HepG2 (cell line): ENCODE measurements around the gene NXT2. TPM values are rescaled to one million over a fixed set of nuclear protein-coding genes. Genes with fewer than 3 reads are reported as not detected.

ENCODE experiments used
- ATAC-seq: fragments of 200-7000 bp; cut with Tn5 transposase; 3 replicates; pipeline ENCODE4 v1.9.1; 2020; ENCODE audit warnings: mild to moderate bottlenecking, moderate library complexity
- BruUV-seq: library from RNA; stranded (reverse); fragments of 400-500 nt; replicated peaks from 2 replicates; lab custom pipeline; 2021; lab: Mats Ljungman, UMichigan
- CTCF ChIA-PET: fragments of 300-600 bp; formaldehyde crosslinking; extraction: SDS; loops from one replicate; lab custom pipeline; 2021; ENCODE audit warnings: low total read pairs, inconsistent platforms, low intra/inter-chr PET ratio; lab: Yijun Ruan, JAX
- POLR2A ChIA-PET: fragments of 350-600 bp; sonication (Branson Sonifier 250); formaldehyde crosslinking; loops from one replicate; lab custom pipeline; 2020; ENCODE audit warnings: antibody characterized with exemption, inconsistent platforms; lab: Yijun Ruan, JAX
- DNase-seq: peaks from one replicate; pipeline ENCODE4 v3.0.0-alpha.2; 2015; ENCODE audit warnings: low spot score
- FAIRE-seq: peaks from 3 replicates; lab custom pipeline; 2011; peaks lifted over from hg19 to GRCh38; lab: Jason Lieb, UNC
- H2AFZ ChIP-seq: one replicate; pipeline ENCODE4 v1.6.1; 2011; ENCODE audit warnings: low read length, inconsistent platforms
- H3K27ac ChIP-seq: fragments of 300-600 bp; 3 replicates; pipeline ENCODE4 v1.8.0; 2011; ENCODE audit warnings: mixed run types, mild to moderate bottlenecking, mixed read lengths, low read length, inconsistent platforms; ENCODE audit not compliant: insufficient read depth; ENCODE audit errors: extremely low read length
- H3K27me3 ChIP-seq, 2 experiments: fragments of 200-600 bp in 1 of 2; 2 replicates in 1 of 2; 3 replicates in 1 of 2; pipeline versions ENCODE4 v1.6.0 to v1.8.0; 2011; ENCODE audit warnings: low read length in 2 of 2, mild to moderate bottlenecking in 2 of 2, moderate library complexity in 2 of 2, inconsistent platforms in 1 of 2; ENCODE audit not compliant: insufficient read depth in 2 of 2, control insufficient read depth in 1 of 2
- H3K36me3 ChIP-seq, 2 experiments: fragments of 200-600 bp in 1 of 2; replicated peaks in 1 of 2; 2 replicates in 1 of 2; 3 replicates in 1 of 2; pipeline versions ENCODE4 v1.5.1 to v1.8.0; 2011; ENCODE audit warnings: low read length in 2 of 2, inconsistent platforms in 1 of 2; ENCODE audit not compliant: insufficient read depth in 2 of 2, control insufficient read depth in 1 of 2
- H3K4me1 ChIP-seq: 2 replicates; pipeline ENCODE4 v1.5.1; 2012; ENCODE audit warnings: low read length, inconsistent platforms; ENCODE audit not compliant: insufficient read depth
- H3K4me2 ChIP-seq: 2 replicates; pipeline ENCODE4 v1.6.0; 2011; ENCODE audit warnings: low read depth, low read length, inconsistent platforms
- H3K4me3 ChIP-seq, 3 experiments: fragments of 200-600 bp in 1 of 3; sonication (generic), shearing (Covaris generic) in 1 of 3; replicated peaks in 1 of 3; 2 replicates each; pipeline ENCODE4 v1.5.1; 2011 to 2016; ENCODE audit warnings: low read length in 3 of 3, inconsistent platforms in 2 of 3, low read depth in 2 of 3, mild to moderate bottlenecking in 2 of 3, control low read depth in 1 of 3, mixed read lengths in 1 of 3; ENCODE audit not compliant: insufficient read depth in 1 of 3
- H3K79me2 ChIP-seq: one replicate; pipeline ENCODE4 v1.6.1; 2011; ENCODE audit warnings: low read length, inconsistent platforms; ENCODE audit not compliant: insufficient read depth
- H3K9ac ChIP-seq: 2 replicates; pipeline ENCODE4 v1.6.0; 2011; ENCODE audit warnings: mild to moderate bottlenecking, low read depth, low read length, inconsistent platforms; ENCODE audit not compliant: insufficient read depth
- H3K9me3 ChIP-seq: 2 replicates; pipeline ENCODE4 v1.5.1; 2012; ENCODE audit warnings: mild to moderate bottlenecking, low read length
- H4K20me1 ChIP-seq: 2 replicates; pipeline ENCODE4 v1.6.0; 2011; ENCODE audit warnings: inconsistent platforms, mild to moderate bottlenecking, low read length, moderate library complexity; ENCODE audit not compliant: insufficient read depth
- HDAC6 ChIP-seq: fragments of 200-600 bp; sonication (generic); IDR thresholded peaks from 2 replicates; pipeline ENCODE4 v1.7.0; 2017; ENCODE audit warnings: mild to moderate bottlenecking, antibody characterized with exemption, low read length, low read depth
- HOXA9 ChIP-seq: sonication (generic); formaldehyde crosslinking; IDR thresholded peaks from 2 replicates; pipeline ENCODE4 v1.8.1; 2022; ENCODE audit warnings: missing genetic modification reagents, mild to moderate bottlenecking, moderate library complexity, borderline replicate concordance
- JARID2 ChIP-seq: sonication (generic); formaldehyde crosslinking; IDR thresholded peaks from 2 replicates; pipeline ENCODE4 v1.8.1; 2023; ENCODE audit warnings: missing genetic modification reagents, inconsistent platforms; ENCODE audit not compliant: insufficient replicate concordance
- MATR3 ChIP-seq: sonication (generic); formaldehyde crosslinking; IDR thresholded peaks from 2 replicates; pipeline ENCODE4 v1.4.0; 2020; ENCODE audit warnings: missing genetic modification reagents
- NAIF1 ChIP-seq: sonication (generic); formaldehyde crosslinking; IDR thresholded peaks from 2 replicates; pipeline ENCODE4 v1.5.0; 2020; ENCODE audit warnings: mild to moderate bottlenecking, missing genetic modification reagents, borderline replicate concordance
- NONO ChIP-seq, 2 experiments: fragments of 450-650 bp in 1 of 2; sonication (generic) in 1 of 2; formaldehyde crosslinking in 1 of 2; IDR thresholded peaks in 1 of 2; conservative IDR thresholded peaks in 1 of 2; 2 replicates each; pipeline versions ENCODE4 v1.6.1 to v1.8.0; 2017 to 2022; ENCODE audit warnings: mild to moderate bottlenecking in 1 of 2, missing genetic modification reagents in 1 of 2, moderate library complexity in 1 of 2
- SRY ChIP-seq: sonication (generic); formaldehyde crosslinking; IDR thresholded peaks from 2 replicates; pipeline ENCODE4 v1.8.0; 2022; ENCODE audit warnings: mild to moderate bottlenecking, missing genetic modification reagents
- ZNF562 ChIP-seq: sonication (generic); formaldehyde crosslinking; IDR thresholded peaks from 2 replicates; pipeline ENCODE4 v1.8.0; 2022; ENCODE audit warnings: missing genetic modification reagents, borderline replicate concordance
- ZNF749 ChIP-seq: sonication (generic); formaldehyde crosslinking; IDR thresholded peaks from 2 replicates; pipeline ENCODE4 v1.8.0; 2022; ENCODE audit warnings: mild to moderate bottlenecking, missing genetic modification reagents, moderate library complexity, borderline replicate concordance
- WGBS: methylation state at CpG from one replicate; pipeline ENCODE4 v1.1.6; 2017; ENCODE audit warnings: low lambda C conversion rate; 5-methylcytosine and 5-hydroxymethylcytosine counted together
- in situ Hi-C: cut with HindIII; loops from 2 replicates; pipeline ENCODE4 v1.10.0; 2017; ENCODE audit warnings: low pct_unique_long_range_greater_than_20kb; ENCODE audit not compliant: extremely low pct_ligation_motif_present
- intact Hi-C: fragments of 100-400 bp; cut with micrococcal nuclease; formaldehyde crosslinking; loops from one replicate; pipeline ENCODE4 v1.10.0; 2022; ENCODE audit not compliant: unreplicated experiment
- polyA plus RNA-seq, 8 experiments: library from polyadenylated mRNA; depleted of rRNA in 3 of 8; stranded (reverse) in 7 of 8; unstranded in 1 of 8; fragments of >200 nt; fragmentation: Illumina TruSeq in 4 of 8; extraction: Trizol in 4 of 8; gene quantifications; 2 replicates each; pipeline versions ENCODE4 v1.2.1 to v1.2.3, GENCODE V29; 2011 to 2016; ENCODE audit warnings: low read depth in 4 of 8, missing spikeins in 1 of 8, mixed read lengths in 1 of 8; ENCODE audit not compliant: insufficient read depth in 1 of 8
- total RNA-seq, 5 experiments: library from RNA; depleted of rRNA; stranded (reverse); fragments of >200 nt; fragmentation: Illumina TruSeq; extraction: Trizol; gene quantifications; 2 replicates each; pipeline ENCODE4 v1.2.3, GENCODE V29; 2016; ENCODE audit warnings: low read depth in 1 of 5
- TF ChIP-seq, protein P1 (sequence below): sonication (generic); formaldehyde crosslinking; IDR thresholded peaks from 2 replicates; pipeline ENCODE4 v1.5.0; 2020; ENCODE audit warnings: mild to moderate bottlenecking, missing genetic modification reagents
- TF ChIP-seq, protein P2 (sequence below): sonication (generic); formaldehyde crosslinking; IDR thresholded peaks from 2 replicates; pipeline ENCODE4 v1.5.0; 2020; ENCODE audit warnings: mild to moderate bottlenecking, missing genetic modification reagents, borderline replicate concordance
- TF ChIP-seq, protein P3 (sequence below), 2 experiments: fragments of 450-650 bp in 1 of 2; sonication (generic) in 1 of 2; formaldehyde crosslinking; IDR thresholded peaks; 2 replicates each; pipeline versions ENCODE4 v1.5.0 to v1.8.0; 2020 to 2022; ENCODE audit warnings: mild to moderate bottlenecking in 1 of 2, missing genetic modification reagents in 1 of 2
- TF ChIP-seq, protein P4 (sequence below): sonication (generic); formaldehyde crosslinking; IDR thresholded peaks from 2 replicates; pipeline ENCODE4 v1.8.0; 2022; ENCODE audit warnings: mild to moderate bottlenecking, missing genetic modification reagents, moderate library complexity

Gene NXT2
- total and polyA plus RNA-seq, 2 of the 13 experiments (the other 11 are each of a cell fraction or from before 2014, with no cell fraction given) = 9.5 to 14.9 TPM

DNA sequence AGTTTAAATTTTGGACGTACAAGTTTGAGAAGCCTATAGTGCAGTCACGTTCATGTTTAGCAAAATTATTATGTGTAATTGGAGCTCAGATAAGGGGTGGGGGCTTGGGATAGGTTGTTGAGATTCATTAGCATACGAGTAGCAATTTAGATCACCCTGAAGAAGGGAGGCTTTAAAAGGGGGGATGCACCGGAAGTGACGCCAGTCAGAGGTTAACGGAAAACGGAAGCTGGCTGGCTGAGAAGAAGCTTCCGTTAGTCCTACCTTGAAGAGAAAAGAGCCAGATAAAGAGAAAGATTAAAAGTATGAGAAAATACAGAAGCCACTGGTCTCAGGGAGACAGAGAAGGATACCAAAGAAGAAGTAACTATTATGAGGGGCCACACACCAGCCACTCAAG lies 1.1 kb upstream of the NXT2 start (continued):
- TF ChIP-seq, protein P1, sequence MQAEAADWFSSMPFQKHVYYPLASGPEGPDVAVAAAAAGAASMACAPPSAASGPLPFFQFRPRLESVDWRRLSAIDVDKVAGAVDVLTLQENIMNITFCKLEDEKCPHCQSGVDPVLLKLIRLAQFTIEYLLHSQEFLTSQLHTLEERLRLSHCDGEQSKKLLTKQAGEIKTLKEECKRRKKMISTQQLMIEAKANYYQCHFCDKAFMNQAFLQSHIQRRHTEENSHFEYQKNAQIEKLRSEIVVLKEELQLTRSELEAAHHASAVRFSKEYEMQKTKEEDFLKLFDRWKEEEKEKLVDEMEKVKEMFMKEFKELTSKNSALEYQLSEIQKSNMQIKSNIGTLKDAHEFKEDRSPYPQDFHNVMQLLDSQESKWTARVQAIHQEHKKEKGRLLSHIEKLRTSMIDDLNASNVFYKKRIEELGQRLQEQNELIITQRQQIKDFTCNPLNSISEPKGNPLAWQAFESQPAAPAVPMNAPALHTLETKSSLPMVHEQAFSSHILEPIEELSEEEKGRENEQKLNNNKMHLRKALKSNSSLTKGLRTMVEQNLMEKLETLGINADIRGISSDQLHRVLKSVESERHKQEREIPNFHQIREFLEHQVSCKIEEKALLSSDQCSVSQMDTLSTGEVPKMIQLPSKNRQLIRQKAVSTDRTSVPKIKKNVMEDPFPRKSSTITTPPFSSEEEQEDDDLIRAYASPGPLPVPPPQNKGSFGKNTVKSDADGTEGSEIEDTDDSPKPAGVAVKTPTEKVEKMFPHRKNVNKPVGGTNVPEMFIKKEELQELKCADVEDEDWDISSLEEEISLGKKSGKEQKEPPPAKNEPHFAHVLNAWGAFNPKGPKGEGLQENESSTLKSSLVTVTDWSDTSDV (CRISPR knock-in tag) = no peak
- no peak for TF ChIP-seq ZNF749 (CRISPR knock-in tag)
- TF ChIP-seq JARID2 (CRISPR knock-in tag) = no peak

DNA sequence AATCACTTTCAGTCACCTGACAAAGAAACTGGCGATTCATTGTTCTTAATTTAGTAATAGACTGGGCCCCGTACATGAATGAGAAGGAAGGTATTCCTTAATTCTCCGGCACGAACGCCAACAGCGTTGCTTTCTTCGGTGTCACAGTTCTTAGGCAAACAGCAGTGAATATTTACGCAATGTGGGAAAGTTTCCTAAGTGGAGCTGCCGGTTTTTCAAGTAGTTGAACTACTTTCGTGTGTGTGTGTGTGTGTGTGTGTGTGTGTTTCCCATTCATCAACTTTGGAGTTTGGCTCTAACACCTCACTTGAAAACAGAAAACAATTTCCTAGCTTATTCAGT lies 651 bp downstream of the NXT2 start:
- FAIRE-seq (no peak), DNase-seq (peak; percentile 61), ATAC-seq (peak; percentile 62)
- Histone ChIP-seq H3K4me1 (peaks cover 6% of the 10 kb centered on the region; the same call in 1 of the 2 replicates), H2AFZ (peak overlapping the region; percentile 83), H3K79me2 (no peaks in the 10 kb centered on the region), H3K9ac (peak overlapping the region; percentile 86), H3K4me3 (peak overlapping the region; percentile 72 to 77 (median 77)), H3K27ac (peak overlapping the region; percentile 97), H3K27me3 (no peaks in the 10 kb centered on the region), H3K9me3 (no peaks in the 10 kb centered on the region), H3K4me2 (peak overlapping the region; percentile 58), H3K36me3 (no peaks in the 10 kb centered on the region), H4K20me1 (no peaks in the 10 kb centered on the region)
- intact Hi-C loops (no loop called here), in situ Hi-C loops (no loop called here)
- ChIA-PET POLR2A (interaction anchor here (1.3 to 1.4 kb wide), 3 partner anchors 12 to 52 kb away, joined by 4 read pairs; no protein-coding TSS in a partner anchor), CTCF (no interaction called here)
- BruUV-seq = TSS peak; percentile 79
- 0% methylated on average over 4 of the region's 10 CpGs for WGBS
- TF ChIP-seq, protein P2, sequence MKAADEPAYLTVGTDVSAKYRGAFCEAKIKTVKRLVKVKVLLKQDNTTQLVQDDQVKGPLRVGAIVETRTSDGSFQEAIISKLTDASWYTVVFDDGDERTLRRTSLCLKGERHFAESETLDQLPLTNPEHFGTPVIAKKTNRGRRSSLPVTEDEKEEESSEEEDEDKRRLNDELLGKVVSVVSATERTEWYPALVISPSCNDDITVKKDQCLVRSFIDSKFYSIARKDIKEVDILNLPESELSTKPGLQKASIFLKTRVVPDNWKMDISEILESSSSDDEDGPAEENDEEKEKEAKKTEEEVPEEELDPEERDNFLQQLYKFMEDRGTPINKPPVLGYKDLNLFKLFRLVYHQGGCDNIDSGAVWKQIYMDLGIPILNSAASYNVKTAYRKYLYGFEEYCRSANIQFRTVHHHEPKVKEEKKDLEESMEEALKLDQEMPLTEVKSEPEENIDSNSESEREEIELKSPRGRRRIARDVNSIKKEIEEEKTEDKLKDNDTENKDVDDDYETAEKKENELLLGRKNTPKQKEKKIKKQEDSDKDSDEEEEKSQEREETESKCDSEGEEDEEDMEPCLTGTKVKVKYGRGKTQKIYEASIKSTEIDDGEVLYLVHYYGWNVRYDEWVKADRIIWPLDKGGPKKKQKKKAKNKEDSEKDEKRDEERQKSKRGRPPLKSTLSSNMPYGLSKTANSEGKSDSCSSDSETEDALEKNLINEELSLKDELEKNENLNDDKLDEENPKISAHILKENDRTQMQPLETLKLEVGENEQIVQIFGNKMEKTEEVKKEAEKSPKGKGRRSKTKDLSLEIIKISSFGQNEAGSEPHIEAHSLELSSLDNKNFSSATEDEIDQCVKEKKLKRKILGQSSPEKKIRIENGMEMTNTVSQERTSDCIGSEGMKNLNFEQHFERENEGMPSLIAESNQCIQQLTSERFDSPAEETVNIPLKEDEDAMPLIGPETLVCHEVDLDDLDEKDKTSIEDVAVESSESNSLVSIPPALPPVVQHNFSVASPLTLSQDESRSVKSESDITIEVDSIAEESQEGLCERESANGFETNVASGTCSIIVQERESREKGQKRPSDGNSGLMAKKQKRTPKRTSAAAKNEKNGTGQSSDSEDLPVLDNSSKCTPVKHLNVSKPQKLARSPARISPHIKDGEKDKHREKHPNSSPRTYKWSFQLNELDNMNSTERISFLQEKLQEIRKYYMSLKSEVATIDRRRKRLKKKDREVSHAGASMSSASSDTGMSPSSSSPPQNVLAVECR (CRISPR knock-in tag) = peak; percentile 48; the same call in 1 of the 2 replicates
- TF ChIP-seq, protein P3, sequence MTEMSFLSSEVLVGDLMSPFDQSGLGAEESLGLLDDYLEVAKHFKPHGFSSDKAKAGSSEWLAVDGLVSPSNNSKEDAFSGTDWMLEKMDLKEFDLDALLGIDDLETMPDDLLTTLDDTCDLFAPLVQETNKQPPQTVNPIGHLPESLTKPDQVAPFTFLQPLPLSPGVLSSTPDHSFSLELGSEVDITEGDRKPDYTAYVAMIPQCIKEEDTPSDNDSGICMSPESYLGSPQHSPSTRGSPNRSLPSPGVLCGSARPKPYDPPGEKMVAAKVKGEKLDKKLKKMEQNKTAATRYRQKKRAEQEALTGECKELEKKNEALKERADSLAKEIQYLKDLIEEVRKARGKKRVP (CRISPR knock-in tag; IDR thresholded peaks at IDR 0.05) = peak in 1 of 2 experiments; percentile 46; a peak in 1 of 4 replicates
- TF ChIP-seq MATR3 (CRISPR knock-in tag) = no peak
- no peak for TF ChIP-seq HDAC6
- no peak for TF ChIP-seq SRY (CRISPR knock-in tag)
- peak; percentile 99 for TF ChIP-seq NAIF1 (CRISPR knock-in tag)
- no peak for TF ChIP-seq NONO (IDR thresholded peaks at IDR 0.05)
- TF ChIP-seq NONO (CRISPR knock-in tag; conservative IDR thresholded peaks at IDR 0.05) = peak; percentile 52; the same call in 1 of the 2 replicates
- TF ChIP-seq, protein P4, sequence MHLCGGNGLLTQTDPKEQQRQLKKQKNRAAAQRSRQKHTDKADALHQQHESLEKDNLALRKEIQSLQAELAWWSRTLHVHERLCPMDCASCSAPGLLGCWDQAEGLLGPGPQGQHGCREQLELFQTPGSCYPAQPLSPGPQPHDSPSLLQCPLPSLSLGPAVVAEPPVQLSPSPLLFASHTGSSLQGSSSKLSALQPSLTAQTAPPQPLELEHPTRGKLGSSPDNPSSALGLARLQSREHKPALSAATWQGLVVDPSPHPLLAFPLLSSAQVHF (CRISPR knock-in tag) = no peak
- TF ChIP-seq HOXA9 (CRISPR knock-in tag) = peak; percentile 55; the same call in 1 of the 2 replicates
- no peak for TF ChIP-seq ZNF562 (CRISPR knock-in tag)
